ENCODE measurements around the gene NUP210. TPM values are rescaled to one million over a fixed set of nuclear protein-coding genes. Genes with fewer than 3 reads are reported as not detected.
A peak's percentile ranks its signal among the peaks of the same experiment; 100 is the strongest.

Gene NUP210
- polyA plus RNA-seq, 1 donor from 2014 or later: 72.2 TPM

GRCh38 chr3:13276438-13277195 is 143.5 kb downstream of the NUP210 start:
- Mint-ChIP-seq H3K27me3 (peaks cover 23% of the 10 kb centered on the region), H3K4me1 (peaks cover 0 to 9% (median under 1%) of the 10 kb centered on the region in 3 donors), H3K9me3 (no peaks in the 10 kb centered on the region), H3K36me3 (no peaks in the 10 kb centered on the region), H3K27ac (no peak overlapping the region), H3K4me3 (no peak overlapping the region)

- H3K4me3 Mint-ChIP-seq: no peak overlapping the region
- H3K27me3 Mint-ChIP-seq: peaks cover 20% of the 10 kb centered on the region
- peak overlapping the region in 1 of 3 donors; percentile 50 for H3K27ac Mint-ChIP-seq
- no peaks in the 10 kb centered on the region for H3K9me3 Mint-ChIP-seq
- H3K36me3 Mint-ChIP-seq: no peaks in the 10 kb centered on the region
- H3K4me1 Mint-ChIP-seq: peaks cover 0 to 9% (median 0%) of the 10 kb centered on the region in 3 donors
Measured at GRCh38 chr3:13275376-13276005, 144.6 kb downstream of the NUP210 start.

- Mint-ChIP-seq H3K27me3 (peaks cover 20% of the 10 kb centered on the region), H3K4me1 (peaks cover 0 to 9% (median 0%) of the 10 kb centered on the region in 3 donors), H3K27ac (peak overlapping the region in 1 of 3 donors; percentile 50), H3K9me3 (no peaks in the 10 kb centered on the region), H3K4me3 (peak overlapping the region in 1 of 4 donors; percentile 86), H3K36me3 (no peaks in the 10 kb centered on the region)
Measured at GRCh38 chr3:13274551-13275332, 145.4 kb downstream of the NUP210 start.

- no peak overlapping the region for H3K4me3 Mint-ChIP-seq
- H3K4me1 Mint-ChIP-seq: peaks cover 0 to 9% (median 0%) of the 10 kb centered on the region in 3 donors
- no peaks in the 10 kb centered on the region for H3K9me3 Mint-ChIP-seq
- H3K27ac Mint-ChIP-seq: no peak overlapping the region
- H3K36me3 Mint-ChIP-seq: no peaks in the 10 kb centered on the region
- H3K27me3 Mint-ChIP-seq: peaks cover 20% of the 10 kb centered on the region
Measured at GRCh38 chr3:13274125-13274524, 146.0 kb downstream of the NUP210 start.

GRCh38 chr3:13273604-13274105 is 146.5 kb downstream of the NUP210 start:
- H3K9me3 Mint-ChIP-seq: no peaks in the 10 kb centered on the region
- H3K36me3 Mint-ChIP-seq: no peaks in the 10 kb centered on the region
- no peak overlapping the region for H3K27ac Mint-ChIP-seq
- H3K27me3 Mint-ChIP-seq: peaks cover 20% of the 10 kb centered on the region
- H3K4me1 Mint-ChIP-seq: peaks cover 0 to 9% (median 0%) of the 10 kb centered on the region in 3 donors
- H3K4me3 Mint-ChIP-seq: no peak overlapping the region

DNA sequence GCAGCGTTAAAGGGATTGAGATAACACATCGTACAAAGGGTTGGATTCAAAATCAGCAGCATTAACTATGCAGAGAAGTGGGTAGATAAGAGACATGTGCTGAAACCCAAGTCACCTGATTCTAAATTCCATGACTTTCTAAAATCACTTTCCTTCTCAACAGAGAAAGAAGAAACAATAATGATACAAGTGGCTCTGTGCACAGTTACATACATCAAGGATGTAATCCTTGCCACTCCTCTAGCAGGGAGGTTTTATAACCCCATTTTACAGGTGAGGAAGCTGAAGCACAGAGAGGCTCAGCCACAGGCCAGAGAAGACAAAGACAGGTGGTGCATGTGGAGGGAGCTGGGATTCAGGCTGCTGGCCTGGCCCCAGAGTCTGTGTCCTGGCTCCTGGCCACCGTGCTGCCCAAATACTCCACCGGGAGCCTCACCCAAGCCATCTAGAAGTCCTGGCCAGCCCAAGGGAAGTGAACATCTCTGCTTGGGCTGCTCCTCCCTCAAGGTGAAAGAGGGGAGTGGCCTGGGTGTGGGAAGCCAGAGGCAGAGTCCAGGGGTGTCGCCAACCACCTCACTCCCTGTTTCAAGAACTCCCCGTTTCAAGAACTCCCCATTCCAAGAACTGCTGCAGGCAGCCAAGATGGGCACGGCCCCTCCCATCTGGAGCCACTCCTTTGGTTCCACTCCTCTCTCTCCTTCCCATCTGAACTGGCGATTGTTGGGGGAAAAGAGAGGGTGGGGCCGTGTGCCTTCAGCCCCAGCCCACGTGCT is 147.1 kb downstream of the NUP210 start:
- H3K4me3 Mint-ChIP-seq: no peak overlapping the region
- H3K27me3 Mint-ChIP-seq: peaks cover 25% of the 10 kb centered on the region
- no peak overlapping the region for H3K27ac Mint-ChIP-seq
- H3K4me1 Mint-ChIP-seq: peaks cover 0 to 9% (median 0%) of the 10 kb centered on the region in 3 donors
- peaks cover 2% of the 10 kb centered on the region for H3K36me3 Mint-ChIP-seq
- no peaks in the 10 kb centered on the region for H3K9me3 Mint-ChIP-seq

DNA sequence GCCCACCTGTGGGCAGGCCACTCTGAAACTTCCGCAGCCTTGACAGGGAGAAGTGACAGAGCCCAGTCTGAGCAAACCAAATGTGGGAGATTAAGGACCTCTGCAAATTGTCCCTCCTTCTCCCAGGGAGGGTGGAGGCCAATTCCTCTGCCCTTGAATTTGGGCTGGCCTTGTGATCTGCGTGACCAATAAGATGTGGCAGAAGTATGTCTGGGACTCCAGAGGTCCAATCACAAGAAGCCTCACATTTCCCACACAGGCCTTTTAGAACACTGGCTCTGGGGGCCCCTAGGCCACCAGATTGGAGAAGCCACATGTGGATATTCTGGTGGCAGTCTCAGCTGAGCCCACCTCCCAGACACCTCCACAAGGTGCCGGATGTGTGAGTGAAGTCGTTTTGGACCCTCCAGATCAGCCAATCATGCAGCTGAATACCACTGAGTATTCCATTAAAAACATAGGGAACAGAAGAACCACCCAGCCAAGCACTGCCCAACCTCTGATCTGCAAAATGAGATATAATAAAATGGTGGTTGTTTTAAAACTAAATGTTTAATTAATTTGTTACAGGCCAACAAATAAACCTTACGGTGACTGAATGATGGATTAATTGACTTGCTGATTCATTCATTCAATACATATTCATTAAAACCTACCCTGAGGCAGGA is 150.3 kb downstream of the NUP210 start:
- H3K4me1 Mint-ChIP-seq: peaks cover 0 to 7% (median 0%) of the 10 kb centered on the region in 3 donors
- H3K4me3 Mint-ChIP-seq: no peak overlapping the region
- H3K27ac Mint-ChIP-seq: no peak overlapping the region
- peaks cover 2% of the 10 kb centered on the region for H3K36me3 Mint-ChIP-seq
- H3K9me3 Mint-ChIP-seq: peaks cover 0 to 2% (median 0%) of the 10 kb centered on the region in 3 donors
- peaks cover 22% of the 10 kb centered on the region for H3K27me3 Mint-ChIP-seq

DNA sequence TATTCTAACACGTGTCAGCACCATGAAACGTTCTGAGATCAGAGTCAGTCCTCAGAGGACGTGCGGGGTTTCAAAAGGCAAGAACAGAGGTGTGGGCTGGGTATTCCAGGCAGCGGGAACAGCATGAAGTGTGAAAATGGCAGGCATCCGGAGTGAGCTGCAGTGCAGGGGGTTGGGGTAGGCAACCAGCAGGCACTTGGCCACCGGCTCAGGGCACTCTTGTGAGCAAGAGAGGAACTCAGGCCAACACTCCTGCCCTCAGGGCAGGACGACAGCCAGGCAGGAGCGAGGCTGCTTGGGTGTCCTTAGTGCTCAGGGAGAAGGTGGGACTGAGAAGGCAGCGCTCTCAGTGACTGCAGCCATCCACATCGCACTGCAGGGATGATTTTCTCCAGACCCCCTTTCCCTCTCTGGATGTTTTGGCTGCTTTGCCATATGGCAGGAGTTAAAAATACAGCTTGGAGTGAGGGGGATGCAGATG is 151.1 kb downstream of the NUP210 start:
- Mint-ChIP-seq H3K36me3 (peaks cover 2% of the 10 kb centered on the region), H3K27me3 (peaks cover 21% of the 10 kb centered on the region), H3K27ac (no peak overlapping the region), H3K9me3 (peaks cover 0 to 2% (median 0%) of the 10 kb centered on the region in 3 donors), H3K4me1 (peaks cover 0 to 4% (median 0%) of the 10 kb centered on the region in 3 donors), H3K4me3 (no peak overlapping the region)

GRCh38 chr3:13268120-13268519 is 152.0 kb downstream of the NUP210 start:
- Mint-ChIP-seq H3K27ac (no peak overlapping the region), H3K9me3 (peaks cover 0 to 2% (median 0%) of the 10 kb centered on the region in 3 donors), H3K4me1 (peaks cover 0 to 2% (median 0%) of the 10 kb centered on the region in 3 donors), H3K27me3 (peaks cover 19% of the 10 kb centered on the region), H3K36me3 (peaks cover 2% of the 10 kb centered on the region), H3K4me3 (no peak overlapping the region)

DNA sequence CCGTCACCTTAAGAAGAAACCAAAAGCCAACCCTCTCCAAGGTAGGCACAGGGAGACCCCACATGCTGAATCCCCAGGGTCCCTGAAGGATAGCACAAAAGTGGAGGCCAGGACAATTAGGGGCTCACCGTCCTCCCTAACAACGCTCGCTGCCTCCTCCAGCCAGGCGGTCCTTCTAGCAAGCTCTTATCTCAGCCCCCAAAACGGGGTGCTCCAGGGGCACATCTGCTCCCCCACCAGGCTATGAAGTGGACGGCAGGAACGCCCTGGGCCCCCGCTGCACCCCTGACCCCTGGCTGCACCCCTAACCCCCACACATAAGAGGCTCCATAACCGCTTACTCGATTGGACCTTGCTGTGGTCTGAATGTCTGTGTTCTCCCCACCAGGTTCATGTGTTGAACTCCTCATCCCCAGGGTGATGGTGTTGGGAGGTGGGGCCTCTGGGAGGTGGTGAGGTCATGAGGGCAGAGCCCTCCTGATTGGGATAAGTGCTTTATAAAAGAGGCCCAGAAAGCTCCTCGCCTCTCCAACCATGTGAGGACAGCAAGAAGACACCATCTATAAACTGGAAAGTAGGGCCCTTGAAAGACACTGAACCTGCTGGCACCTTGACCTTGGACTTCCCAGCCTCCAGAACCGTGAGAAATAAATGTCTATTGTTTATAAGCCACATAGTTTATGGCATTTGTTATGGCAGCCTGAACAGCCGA is 153.3 kb downstream of the NUP210 start:
- Mint-ChIP-seq H3K27me3 (peaks cover 25% of the 10 kb centered on the region), H3K27ac (peak overlapping the region in 1 of 3 donors; percentile 57), H3K36me3 (peaks cover 2% of the 10 kb centered on the region), H3K9me3 (peaks cover 0 to 2% (median 0%) of the 10 kb centered on the region in 3 donors), H3K4me1 (peaks cover 6 to 7% (median 7%) of the 10 kb centered on the region in 3 donors), H3K4me3 (no peak overlapping the region)
